ENCODE results near the gene DAND5.
"Not testable (repeated sequence)": the region's sequence is repeated elsewhere in the genome, so short reads cannot be mapped to it uniquely, and the experiment has no call there.

The DAND5 gene

GRCh38 chr19:12967907-12968306 is 1.5 kb upstream of the DAND5 start:
- DNase-seq (ENCODE audit: low spot score): no peak

- DNase-seq (ENCODE audit: low spot score): no peak
Measured at GRCh38 chr19:12970070-12970820, 869 bp downstream of the DAND5 start.

- DNase-seq (ENCODE audit: low spot score): no peak
Measured at GRCh38 chr19:12973236-12973635, 3.9 kb downstream of the DAND5 start.

- DNase-seq (ENCODE audit: low spot score): peak; percentile 68
Measured at GRCh38 chr19:12974301-12975220, 5.2 kb downstream of the DAND5 start.

- no peak for DNase-seq (ENCODE audit: low spot score)
Measured at GRCh38 chr19:12975221-12975741, 5.9 kb downstream of the DAND5 start.

- DNase-seq (ENCODE audit: low spot score): not testable (repeated sequence)
Measured at GRCh38 chr19:12976109-12976508, 6.7 kb downstream of the DAND5 start.

- DNase-seq (ENCODE audit: low spot score): no peak
Measured at GRCh38 chr19:12979974-12980373, 10.6 kb downstream of the DAND5 start.

GRCh38 chr19:12982648-12983047 is 13.3 kb downstream of the DAND5 start:
- no peak for DNase-seq (ENCODE audit: low spot score)

GRCh38 chr19:12983091-12983490 is 13.7 kb downstream of the DAND5 start:
- DNase-seq (ENCODE audit: low spot score): no peak

GRCh38 chr19:12983542-12984142 is 14.3 kb downstream of the DAND5 start:
- peak; percentile 87 for DNase-seq (ENCODE audit: low spot score)

- DNase-seq (ENCODE audit: low spot score): no peak
Measured at GRCh38 chr19:12984143-12984627, 14.8 kb downstream of the DAND5 start.

GRCh38 chr19:12984683-12985048 is 15.3 kb downstream of the DAND5 start:
- DNase-seq (ENCODE audit: low spot score): no peak

- no peak for DNase-seq (ENCODE audit: low spot score)
Measured at GRCh38 chr19:12985049-12985776, 15.8 kb downstream of the DAND5 start.

GRCh38 chr19:12986726-12987125 is 17.4 kb downstream of the DAND5 start:
- DNase-seq (ENCODE audit: low spot score): no peak

GRCh38 chr19:12987190-12987589 is 17.8 kb downstream of the DAND5 start:
- no peak for DNase-seq (ENCODE audit: low spot score)

- no peak for DNase-seq (ENCODE audit: low spot score)
Measured at GRCh38 chr19:12987781-12988180, 18.4 kb downstream of the DAND5 start.

- no peak for DNase-seq (ENCODE audit: low spot score)
Measured at GRCh38 chr19:12990431-12990830, 21.1 kb downstream of the DAND5 start.

- no peak for DNase-seq (ENCODE audit: low spot score)
Measured at GRCh38 chr19:12990853-12991252, 21.5 kb downstream of the DAND5 start.

GRCh38 chr19:12991296-12991695 is 21.9 kb downstream of the DAND5 start:
- no peak for DNase-seq (ENCODE audit: low spot score)

GRCh38 chr19:12992729-12993128 is 23.4 kb downstream of the DAND5 start:
- DNase-seq (ENCODE audit: low spot score): no peak

- no peak for DNase-seq (ENCODE audit: low spot score)
Measured at GRCh38 chr19:12993562-12993961, 24.2 kb downstream of the DAND5 start.

Data from hematopoietic multipotent progenitor cell treated with erythropoietin and hydrocortisone succinate and interleukin-3 and kit ligand, for 17 days (in vitro differentiated cells).